ENCODE results near the gene PRPF6.

The PRPF6 gene

DNA sequence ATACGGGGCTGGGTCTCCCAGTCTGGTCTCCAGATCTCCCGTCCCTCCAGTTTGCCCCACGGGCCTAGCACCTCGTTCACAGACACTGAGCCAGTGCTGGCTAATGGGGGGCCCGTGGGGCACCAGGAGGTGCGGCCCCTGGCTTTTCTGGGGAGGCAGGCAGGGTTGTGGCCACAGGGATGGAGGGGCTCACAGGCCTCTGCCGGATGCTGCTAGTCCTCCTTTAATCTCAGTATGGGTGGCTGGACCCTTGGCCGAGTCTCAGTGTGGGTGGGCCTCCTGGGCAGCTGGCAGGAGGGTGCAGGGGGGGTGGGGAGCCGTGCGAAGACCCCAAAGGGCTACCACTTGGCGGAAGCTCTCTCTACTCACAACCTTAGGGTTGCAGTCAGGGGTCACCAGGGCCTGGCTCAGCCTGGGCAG is 70.1 kb downstream of the PRPF6 start:
- no peak for DNase-seq

DNA sequence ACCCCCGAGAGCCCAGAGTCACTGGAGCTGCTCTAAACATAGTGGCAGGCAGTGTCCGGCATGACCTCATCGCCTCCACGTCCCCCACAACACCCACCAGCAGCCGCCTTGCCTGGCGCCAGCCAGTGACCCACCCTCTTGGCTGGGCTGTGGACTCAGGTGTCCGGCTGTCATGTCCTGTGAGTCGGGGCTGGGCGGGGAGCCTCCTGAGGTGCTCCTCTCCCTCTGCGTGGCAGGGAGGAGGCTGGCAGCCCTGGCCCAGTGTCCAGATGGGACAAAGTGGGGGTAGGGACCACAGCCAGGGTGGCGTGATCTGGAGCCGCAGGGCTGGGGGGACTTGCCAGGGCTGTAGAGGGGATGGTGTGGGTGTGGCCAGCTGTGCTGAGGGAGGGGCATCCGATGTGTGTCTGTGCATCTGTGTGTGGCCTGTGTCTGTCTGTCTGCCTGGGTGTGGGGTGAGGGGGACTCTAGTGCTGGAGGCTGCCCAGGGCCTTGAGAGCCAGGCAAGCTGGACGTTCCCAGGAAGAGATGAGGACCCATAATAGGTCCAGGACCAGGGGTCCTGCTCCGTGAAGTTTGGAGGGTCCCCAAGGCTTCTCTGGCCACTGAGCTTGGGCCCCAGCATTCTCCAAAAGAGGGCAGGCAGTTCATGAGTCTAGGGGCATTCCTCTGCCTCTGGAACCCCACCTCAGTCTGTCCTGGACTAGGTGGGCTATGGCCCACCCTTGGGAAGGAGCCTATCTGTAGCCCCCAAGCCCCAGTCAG is 70.8 kb downstream of the PRPF6 start:
- no peak for DNase-seq

DNA sequence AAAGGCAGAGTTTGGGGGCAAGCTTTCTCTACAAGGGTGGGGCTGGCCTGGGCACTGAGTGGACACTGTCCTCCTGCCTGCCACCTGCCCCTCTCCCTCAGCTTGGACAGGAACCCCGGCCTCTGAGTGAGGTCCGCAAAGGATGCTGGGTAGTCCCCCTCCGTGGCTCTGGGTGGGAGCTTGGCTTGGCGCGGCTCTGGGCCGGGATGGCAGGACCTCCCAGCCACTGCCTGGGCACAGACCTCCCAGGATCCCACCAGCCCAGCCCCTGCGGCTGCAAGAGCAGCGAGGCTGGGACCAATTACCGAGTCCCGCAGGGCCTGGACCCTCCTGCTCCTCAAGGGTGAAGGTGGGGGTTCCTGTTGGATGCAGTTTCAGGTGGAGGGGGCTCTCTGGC is 71.4 kb downstream of the PRPF6 start:
- no peak for DNase-seq

DNA sequence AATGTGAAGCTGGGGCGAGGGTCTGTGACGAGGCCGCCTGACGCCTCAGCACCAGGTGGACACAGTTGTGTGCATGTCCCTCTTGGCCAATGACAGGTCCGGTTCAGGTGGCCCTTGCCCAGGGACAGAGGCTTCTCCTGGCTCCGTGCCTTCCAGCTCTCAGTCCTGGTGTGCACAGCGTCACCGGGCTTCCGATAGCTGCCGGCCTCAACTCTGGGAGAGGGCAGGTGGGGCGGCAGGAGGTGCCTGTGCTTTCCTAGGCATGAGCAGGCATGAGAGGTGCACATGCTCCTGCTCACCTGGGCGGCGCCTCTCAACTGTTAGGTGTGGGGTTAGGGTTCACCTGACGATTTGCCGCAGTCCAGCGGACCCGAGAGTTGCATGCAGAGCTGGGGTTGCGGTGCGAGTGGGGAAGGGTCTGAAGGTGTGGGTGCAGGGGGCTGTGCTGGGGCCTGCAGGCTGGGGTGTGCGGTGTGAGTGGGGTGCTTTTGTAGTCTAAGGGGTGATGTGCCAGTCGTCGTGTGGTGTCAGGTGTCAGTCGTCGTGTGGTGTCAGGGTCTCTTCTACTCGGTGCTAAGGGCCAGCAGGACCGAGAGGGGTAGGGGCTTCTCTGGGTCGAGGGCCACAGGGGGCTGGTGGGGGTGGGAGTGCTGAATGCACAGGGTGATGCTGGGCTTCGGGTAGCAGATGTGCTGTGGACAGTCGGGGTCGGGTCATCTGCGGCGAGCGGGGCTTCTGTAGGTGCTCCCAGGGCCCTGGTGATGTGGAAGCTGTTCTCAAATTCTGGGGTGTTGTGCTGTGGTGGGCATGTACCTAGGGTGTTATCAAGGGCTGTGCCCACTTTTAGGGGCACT is 72.3 kb downstream of the PRPF6 start:
- DNase-seq = no peak

DNA sequence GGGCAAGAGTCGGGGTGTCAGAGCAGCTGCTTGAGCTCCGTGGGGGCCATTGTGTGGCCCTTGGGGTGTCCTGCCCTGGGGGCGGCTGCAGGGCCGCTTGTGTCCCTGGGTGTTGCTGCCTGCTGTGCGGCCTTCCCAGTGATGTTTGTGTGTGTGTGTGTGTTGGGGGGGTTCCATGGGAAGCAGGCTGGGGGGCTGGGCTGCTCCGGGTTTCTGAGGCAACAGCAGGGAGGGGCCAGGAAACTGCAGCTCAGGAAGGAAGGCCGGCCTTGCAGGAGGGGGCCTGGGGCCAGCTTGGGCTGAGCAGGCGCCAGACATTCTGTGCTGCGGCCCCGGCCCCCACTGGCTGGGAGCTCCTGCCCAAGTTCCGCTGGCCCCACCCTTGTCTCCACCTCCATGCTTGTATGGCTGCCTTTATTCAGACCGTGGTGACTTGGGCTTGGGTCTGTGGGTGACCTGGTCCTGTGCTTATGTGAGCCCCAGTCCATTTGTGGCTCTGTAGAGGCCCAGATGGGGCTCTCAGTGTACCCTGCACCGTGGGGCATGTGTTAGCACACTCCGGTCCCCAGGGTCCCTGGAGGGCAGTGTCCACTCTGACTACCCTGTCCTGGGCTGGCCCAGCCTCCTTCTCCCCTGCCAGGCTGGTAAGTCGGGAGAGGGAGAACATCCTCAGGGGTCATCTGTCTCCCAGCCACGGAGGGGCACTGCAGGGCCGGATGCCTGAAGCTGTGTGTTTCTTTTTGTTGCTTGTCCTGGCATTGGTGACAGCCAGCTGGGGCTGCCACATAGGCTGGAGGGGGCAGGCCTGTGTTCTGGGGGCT is 73.1 kb downstream of the PRPF6 start:
- DNase-seq = no peak

DNA sequence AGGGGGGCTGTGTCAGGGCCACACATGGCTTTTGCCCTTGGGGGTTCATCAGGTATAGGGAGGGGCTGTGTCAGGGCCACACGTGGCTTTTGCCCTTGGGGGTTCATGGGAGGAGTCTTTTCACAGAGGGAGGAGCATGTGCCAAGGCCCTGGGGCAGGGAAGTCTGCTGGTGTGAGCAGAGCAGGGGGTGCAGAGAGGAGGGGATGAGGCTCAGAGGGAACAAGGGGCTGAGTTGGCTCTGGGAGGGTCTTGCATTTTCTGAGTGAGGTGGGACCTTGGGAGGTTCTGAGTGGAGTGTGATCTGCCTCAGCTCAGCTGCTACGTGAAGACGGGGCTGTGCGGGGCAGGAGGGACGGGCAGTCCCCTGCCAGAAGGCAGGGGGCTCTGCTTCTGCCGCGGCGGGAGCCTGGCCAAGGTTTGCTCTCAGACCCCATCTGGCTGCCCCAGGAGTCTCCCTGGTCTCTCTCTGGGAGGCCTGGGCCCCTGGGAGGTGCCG is 74.5 kb downstream of the PRPF6 start:
- no peak for DNase-seq

DNA sequence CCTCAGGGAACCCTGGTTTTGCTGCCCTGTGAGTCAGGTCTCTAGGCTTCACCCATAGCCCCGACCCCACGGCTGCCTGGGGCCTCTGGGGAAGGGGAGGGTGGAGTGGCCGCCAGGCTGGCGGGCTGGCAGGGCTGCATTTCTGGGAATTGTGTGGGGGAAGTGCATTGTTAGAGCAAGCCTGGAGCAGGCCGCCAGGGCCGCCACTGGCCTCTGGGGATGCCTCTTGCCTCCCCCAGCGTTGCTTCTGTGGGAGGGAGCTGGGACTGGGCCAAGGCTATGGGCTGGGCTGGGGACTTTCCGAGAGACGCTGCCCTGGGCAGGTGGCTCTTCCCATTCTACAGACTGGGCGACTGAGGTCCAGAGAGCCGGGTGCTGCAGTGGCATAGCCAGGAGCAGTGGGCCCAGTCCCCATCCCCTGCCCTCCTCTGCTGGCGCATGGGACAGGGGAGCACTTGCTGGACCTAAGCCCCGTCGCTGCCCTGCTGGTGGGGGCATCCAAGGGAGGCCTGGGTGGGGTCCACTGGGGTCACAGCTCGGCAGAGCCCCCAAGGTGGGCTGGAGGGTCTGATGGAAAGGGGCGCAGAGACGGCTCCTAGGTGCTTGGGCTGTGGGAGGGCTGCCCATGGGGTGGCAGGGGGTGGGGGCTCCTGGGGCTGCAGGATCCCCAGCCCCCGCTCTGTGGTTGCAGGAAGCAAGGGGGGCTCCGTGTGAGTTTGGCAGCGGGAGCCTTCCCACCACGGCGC is 75.1 kb downstream of the PRPF6 start:
- DNase-seq = no peak

DNA sequence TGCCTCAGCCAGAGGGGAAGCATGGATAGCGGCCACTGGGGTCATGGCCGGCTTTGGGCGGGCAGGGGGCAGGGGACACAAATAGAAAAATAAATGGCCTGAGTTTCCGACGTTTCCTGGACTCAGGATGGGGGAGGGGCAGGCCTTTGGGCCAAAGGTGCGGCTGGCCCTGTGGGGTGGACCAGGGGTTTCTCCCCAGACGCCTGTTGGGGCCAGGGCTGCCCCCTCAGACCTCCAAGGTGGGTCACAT is 75.6 kb downstream of the PRPF6 start:
- no peak for DNase-seq

DNA sequence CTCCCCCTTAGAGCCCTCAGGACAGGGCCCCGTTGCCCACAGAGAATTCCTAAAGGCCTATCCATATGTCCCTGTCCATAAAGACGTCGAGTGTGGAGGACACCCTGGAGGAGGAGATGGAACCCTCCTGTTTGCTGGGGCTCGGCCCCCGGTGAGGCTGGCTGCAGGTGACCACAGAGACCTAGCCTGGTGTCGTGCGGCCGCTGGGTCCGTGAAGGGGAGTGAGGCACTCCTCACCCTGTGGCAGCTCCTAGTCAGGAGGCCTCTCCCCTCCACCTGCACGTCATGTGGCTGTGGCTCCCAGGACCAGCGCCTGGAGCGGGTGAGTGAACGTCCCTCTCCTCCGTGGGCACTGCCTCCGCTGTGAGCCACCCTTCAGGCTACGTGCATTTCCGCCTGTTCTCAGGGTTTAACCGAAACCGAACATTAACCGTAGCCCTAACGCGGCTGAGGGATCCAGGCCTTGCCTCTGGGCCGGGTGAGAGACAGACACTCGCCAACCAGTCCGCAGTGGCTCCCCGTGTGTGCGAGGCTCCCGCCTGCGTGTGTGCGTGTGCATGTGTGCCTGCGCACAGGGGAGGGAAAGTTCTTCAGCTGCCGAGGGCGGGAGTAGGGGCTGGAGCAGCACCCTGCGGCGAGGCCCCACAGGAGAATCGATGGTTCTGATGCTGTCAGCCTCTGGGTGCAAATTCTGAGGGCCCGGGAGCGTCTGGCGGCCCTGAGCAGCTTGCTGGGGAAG is 76.1 kb downstream of the PRPF6 start:
- no peak for DNase-seq

DNA sequence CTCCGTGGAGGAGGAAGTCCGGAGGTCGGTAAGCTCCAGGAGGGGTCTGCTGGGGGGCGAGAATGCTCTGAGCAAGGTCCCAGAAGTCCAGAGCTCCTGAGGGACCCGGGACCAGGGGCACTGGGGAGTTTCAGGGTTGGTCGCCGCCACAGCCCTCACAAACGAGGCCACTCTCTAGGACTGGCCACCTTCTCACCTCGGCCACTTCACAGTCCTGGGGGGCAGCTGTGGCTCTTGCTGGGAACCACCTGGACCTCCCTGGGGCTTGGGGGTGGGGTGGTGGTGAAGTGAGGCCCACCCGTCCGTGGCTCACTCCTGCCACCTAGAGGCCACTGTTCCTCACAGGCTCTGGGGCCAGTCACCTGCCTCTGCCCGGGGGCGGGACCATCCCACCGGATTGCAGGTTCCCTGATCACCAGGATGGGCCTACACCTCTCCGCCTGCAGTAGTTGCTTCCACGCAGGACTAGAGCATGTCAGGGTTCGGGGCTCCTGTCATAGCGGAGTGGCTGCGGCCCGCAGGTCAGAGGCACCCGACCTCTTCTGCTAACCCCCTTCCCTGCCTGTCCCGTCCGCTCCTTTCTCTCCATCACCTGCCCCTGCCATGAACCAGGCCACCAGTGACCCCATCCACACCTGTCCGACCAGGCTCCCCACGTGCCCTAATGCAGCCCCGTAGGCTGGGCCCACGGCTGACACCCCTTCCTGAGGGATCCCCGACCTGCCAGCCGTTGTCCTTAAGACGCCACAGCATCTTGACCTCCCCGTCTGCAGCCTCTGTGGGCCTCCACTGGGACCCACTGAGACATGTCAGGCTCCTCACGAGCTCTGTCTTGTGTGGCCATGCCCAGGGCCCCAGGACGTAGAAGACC is 76.9 kb downstream of the PRPF6 start:
- DNase-seq = peak; percentile 85

DNA sequence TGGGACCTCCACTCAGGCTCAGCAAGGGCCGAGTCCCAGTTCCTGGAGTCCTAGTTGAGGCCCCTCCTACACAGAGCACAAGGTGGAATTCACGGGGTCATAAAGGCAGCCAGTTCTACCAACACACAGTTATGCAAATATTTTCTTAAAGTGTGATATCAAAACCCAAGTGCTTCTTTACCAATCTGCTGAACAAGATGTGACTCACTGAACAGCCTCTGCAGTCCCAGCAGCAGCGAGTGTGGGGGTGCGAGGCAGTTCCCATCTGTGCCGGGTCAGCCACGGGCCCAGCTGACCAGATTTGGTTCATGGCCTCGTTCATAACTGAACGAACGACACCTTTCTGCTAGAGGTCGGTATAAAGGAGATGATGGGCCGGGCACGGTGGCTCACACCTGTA is 77.6 kb downstream of the PRPF6 start:
- no peak for DNase-seq

DNA sequence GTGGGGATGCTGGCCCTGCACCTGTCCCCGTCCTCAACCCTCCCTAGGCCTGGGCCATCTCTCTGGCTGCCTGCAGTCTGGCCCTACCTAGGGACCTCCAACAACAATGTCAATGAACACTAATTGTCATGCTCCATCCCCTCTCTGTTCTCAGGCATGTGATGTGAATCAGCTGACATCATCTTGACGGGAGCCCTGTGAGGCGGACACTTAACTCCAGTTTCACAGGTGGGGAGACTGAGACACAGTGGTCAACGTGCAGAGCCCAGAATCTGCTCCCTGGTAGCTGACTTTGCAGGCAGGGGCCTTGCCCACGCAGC is 81.3 kb downstream of the PRPF6 start:
- no peak for DNase-seq

DNA sequence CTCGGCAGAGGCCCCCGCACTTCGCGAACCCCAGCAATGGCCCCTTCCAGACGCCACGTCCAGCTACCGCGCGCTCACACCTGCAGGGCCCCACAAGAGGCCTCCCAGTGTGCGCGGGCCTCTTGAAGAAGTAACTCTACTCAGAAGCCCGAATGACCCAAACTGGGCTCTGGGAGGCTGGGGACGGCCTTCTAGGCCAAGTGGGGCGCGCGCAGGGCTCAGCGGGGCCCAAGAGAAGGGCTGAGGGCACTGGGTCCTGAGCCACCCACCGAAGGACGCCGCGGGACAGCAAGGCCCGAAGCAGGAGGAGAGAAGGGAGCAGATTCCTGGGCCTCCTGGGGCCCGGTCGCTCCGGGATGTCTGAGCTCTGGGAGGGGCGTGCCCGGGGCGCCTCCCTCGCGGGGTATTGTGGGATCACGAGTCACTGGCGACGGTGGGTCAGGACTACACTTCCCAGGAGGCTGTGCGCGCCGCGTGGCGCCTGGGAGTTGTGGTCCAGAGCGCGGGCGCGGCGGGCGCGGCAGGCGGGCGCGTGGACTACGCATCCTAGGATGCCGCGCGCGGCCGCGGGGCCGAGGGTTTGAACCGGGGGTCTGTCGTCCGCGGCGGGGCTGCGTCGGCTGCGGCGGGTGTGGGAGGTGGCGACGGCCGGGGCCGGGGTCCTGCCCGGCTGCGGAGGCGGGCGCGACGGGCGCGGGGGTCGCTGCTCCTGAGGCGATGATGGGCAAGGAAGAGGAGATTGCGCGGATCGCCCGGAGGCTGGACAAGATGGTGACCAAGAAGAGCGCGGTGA is 81.9 kb downstream of the PRPF6 start, which contains the start of gene TCEA2:
Gene TCEA2 (plus strand): TSS at position 603 of the 793 bp plus-strand sequence. CDS start 115 bp downstream, at position 718.
- DNase-seq = peak; percentile 94

DNA sequence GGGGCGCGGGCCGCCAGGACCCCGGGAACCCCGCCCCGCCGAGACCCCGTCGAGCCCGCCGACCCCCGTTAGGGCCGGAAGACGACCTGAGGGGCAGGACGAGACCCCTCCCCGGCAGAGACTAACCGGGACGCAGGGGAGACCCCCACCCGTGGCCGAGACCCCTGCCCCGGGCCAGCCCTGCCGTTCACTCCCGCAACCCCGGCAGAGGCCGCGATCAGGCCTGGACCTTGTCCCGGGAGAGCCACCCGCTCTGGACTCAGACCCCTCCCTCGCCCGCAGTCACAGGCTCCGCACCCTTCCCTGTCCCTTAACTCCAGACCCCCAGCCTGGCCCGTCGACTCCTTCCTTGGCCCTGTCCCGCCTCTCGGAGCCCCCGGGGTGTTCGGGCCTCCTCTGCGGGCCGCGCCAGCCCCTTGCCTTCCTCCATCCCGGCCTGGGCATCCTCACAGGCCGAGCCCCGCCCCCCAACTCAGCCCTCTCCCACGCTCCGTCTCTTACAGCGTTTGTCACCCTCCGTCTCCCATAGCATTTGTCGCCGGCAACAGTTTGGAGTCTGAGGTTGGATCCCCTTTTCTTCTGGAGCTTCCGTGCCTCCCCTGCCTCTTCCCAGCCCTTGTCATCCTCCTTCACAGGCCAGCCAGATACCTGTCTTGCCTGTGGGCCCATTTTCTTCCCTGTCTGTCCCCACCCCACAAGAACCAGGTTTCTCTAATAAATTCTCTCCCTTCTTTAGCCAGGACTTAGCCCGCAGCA is 82.6 kb downstream of the PRPF6 start:
- DNase-seq = no peak

DNA sequence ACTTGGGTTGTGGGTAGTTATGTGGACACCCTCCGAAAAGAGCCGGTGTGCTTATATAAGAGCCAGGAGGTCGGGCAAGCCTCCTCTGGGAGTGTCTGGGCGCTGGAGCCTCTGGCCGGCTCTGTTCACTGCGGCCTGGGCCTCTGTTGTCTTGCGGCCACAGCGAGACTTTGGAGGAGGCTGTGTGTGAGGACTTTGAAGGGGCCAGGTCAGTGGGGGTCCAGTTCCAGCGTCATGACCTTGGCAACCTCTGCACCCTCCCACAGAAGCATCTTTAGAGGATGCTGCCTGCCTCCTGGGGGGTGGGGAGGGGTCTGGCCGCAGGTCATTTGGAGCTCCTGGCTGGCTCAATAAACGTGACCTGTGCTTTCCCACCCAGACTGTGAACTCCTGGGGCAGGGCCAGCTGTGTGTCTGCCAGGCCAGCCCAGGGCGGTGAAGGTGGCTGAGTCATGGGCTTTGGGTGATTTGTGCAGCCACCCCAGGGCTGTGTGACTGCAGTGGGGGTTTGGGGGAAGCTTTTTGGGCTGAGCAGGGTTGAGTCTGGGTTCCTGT is 83.3 kb downstream of the PRPF6 start:
- DNase-seq = no peak

DNA sequence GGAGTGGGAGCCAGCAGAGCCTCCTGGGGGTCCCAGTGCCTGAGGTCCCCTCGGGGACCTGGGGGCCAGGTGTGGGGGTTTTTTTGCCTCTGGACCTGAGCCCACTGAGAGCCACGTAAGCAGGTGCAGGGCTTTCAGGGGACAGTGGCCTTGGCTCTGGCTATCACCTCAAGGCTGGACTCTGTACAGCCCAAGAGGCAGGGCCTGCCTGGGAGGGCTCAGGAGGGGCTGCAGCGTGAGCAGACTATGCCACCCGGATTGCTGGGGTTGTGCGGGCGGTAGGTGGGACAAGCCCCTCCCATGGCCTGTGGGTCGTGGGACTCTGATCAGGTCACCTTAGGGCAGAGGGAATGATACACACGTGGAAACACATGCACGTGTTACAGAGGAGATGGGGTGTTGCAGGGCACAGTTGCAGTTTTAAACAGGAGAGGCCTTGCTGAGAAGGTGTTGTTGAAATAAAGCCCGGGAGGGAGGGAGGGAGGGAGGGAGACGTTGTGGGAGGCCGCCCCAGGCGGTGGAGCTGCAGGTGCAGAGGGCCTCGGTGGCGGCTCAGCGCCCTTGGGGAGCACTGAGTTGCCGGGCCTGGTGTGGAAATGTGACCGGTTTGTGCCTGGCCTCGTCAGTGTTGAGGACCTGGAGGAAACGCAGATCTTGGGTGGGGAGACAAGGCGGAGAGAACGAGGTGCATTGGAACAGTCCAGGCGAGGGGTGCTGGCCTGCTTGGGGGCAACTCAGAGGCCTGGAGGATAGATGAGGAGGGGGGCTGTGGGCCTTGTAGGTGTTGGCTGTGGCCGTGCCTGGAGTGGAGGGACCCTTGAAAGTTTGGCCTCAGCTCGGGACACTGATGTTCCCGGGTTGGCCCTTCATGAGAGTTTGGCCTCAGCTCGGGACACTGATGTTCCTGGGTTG is 84.4 kb downstream of the PRPF6 start:
- no peak for DNase-seq

DNA sequence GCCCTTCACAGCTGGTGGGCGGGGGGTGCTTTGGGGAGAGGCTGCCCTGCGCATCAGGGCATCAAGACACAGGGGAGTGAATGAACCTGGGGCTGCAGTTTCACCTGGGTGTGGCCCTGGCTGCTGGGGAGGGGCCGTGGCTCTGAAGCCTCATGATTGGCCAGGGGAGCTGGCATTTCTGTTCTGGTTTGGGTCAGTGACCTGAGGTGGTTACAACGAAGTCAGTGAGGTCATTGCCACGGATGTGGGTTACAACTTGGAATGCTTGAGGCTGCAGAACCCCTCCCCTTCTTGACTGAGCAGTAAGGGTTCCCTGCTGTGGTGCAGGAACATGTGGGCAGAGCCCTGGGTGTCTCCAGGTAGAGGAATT is 85.0 kb downstream of the PRPF6 start:
- no peak for DNase-seq

DNA sequence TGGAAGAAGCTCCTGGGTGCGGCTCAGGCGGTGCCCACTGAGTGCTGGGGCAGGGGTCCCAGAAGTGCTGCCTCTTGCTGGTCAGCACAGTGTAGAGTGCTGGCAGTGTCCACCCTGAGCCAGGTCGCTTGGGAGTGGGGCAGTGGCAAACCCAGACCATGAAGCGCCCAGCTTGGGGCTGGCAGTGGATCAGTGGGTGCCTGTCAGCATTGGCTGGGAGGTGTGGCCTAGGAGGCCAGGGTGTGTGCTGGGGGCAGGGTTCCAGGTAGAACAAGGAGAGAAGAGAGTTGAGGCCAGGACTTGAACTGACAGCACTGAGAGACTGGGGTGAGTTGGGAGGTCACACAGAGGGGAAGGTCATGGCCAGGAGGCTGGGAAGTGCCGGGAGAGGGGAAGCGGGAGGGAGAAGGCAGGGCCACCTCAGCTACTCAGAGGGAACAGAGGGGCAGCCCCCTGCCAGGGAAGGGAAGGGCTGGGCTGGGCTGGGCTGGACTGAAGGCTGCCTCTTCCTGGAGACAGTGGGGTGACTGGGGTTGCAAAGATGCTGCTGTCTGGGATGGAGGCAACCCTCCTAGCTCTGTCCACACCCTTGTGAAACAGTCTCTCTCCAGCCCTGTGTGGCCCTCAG is 86.2 kb downstream of the PRPF6 start:
- no peak for DNase-seq
